ENCODE measurements around the gene YWHAQ. TPM values are rescaled to one million over a fixed set of nuclear protein-coding genes. Genes with fewer than 3 reads are reported as not detected.

The YWHAQ gene
- total RNA-seq, 1 donor from 2014 or later, result 533 TPM

GRCh38 chr2:9644021-9644420, 13.2 kb upstream of the YWHAQ start:
- Mint-ChIP-seq H3K9me3 (ENCODE audit: unreplicated experiment) (peaks cover 5% of the 10 kb centered on the region), H3K36me3 (ENCODE audit: unreplicated experiment) (no peaks in the 10 kb centered on the region), H3K4me3 (ENCODE audit: unreplicated experiment) (no peak overlapping the region), H3K27ac (ENCODE audit: unreplicated experiment) (no peak overlapping the region), H3K4me1 (ENCODE audit: low read depth, unreplicated experiment) (peaks cover 7% of the 10 kb centered on the region), H3K27me3 (ENCODE audit: unreplicated experiment) (peaks cover 6% of the 10 kb centered on the region)
- no peak for DNase-seq
- TF ChIP-seq CTCF (IDR thresholded peaks at IDR 0.05; ENCODE audit: partially characterized antibody, unreplicated experiment), result no peak

GRCh38 chr2:9641641-9642040, 10.8 kb upstream of the YWHAQ start:
- Mint-ChIP-seq H3K36me3 (ENCODE audit: unreplicated experiment) (no peaks in the 10 kb centered on the region), H3K4me3 (ENCODE audit: unreplicated experiment) (no peak overlapping the region), H3K27me3 (ENCODE audit: unreplicated experiment) (peaks cover 7% of the 10 kb centered on the region), H3K9me3 (ENCODE audit: unreplicated experiment) (peaks cover 5% of the 10 kb centered on the region), H3K4me1 (ENCODE audit: low read depth, unreplicated experiment) (peaks cover 2% of the 10 kb centered on the region), H3K27ac (ENCODE audit: unreplicated experiment) (no peak overlapping the region)
- DNase-seq, result no peak
- TF ChIP-seq CTCF (IDR thresholded peaks at IDR 0.05; ENCODE audit: partially characterized antibody, unreplicated experiment), result no peak

GRCh38 chr2:9640403-9641104, 9.8 kb upstream of the YWHAQ start:
- Mint-ChIP-seq H3K4me1 (ENCODE audit: low read depth, unreplicated experiment) (peaks cover 6% of the 10 kb centered on the region), H3K27ac (ENCODE audit: unreplicated experiment) (no peak overlapping the region), H3K4me3 (ENCODE audit: unreplicated experiment) (no peak overlapping the region), H3K36me3 (ENCODE audit: unreplicated experiment) (no peaks in the 10 kb centered on the region), H3K9me3 (ENCODE audit: unreplicated experiment) (peaks cover 8% of the 10 kb centered on the region), H3K27me3 (ENCODE audit: unreplicated experiment) (peaks cover 7% of the 10 kb centered on the region)
- no peak for TF ChIP-seq CTCF (IDR thresholded peaks at IDR 0.05; ENCODE audit: partially characterized antibody, unreplicated experiment)
- no peak for DNase-seq

GRCh38 chr2:9639740-9640343, 9.0 kb upstream of the YWHAQ start:
- Mint-ChIP-seq H3K27me3 (ENCODE audit: unreplicated experiment) (peaks cover 7% of the 10 kb centered on the region), H3K36me3 (ENCODE audit: unreplicated experiment) (no peaks in the 10 kb centered on the region), H3K9me3 (ENCODE audit: unreplicated experiment) (peaks cover 8% of the 10 kb centered on the region), H3K4me1 (ENCODE audit: low read depth, unreplicated experiment) (peaks cover 6% of the 10 kb centered on the region), H3K27ac (ENCODE audit: unreplicated experiment) (no peak overlapping the region), H3K4me3 (ENCODE audit: unreplicated experiment) (no peak overlapping the region)
- no peak for TF ChIP-seq CTCF (IDR thresholded peaks at IDR 0.05; ENCODE audit: partially characterized antibody, unreplicated experiment)
- DNase-seq, result no peak

- H3K27ac Mint-ChIP-seq (ENCODE audit: unreplicated experiment), result no peak overlapping the region
- DNase-seq, result no peak
- TF ChIP-seq CTCF (IDR thresholded peaks at IDR 0.05; ENCODE audit: partially characterized antibody, unreplicated experiment), result no peak
- peaks cover 7% of the 10 kb centered on the region for H3K27me3 Mint-ChIP-seq (ENCODE audit: unreplicated experiment)
- H3K4me3 Mint-ChIP-seq (ENCODE audit: unreplicated experiment), result no peak overlapping the region
- H3K36me3 Mint-ChIP-seq (ENCODE audit: unreplicated experiment), result no peaks in the 10 kb centered on the region
- peaks cover 6% of the 10 kb centered on the region for H3K4me1 Mint-ChIP-seq (ENCODE audit: low read depth, unreplicated experiment)
- H3K9me3 Mint-ChIP-seq (ENCODE audit: unreplicated experiment), result peaks cover 8% of the 10 kb centered on the region
These were observed 8.3 kb upstream of the YWHAQ start for GRCh38 chr2:9639000-9639602.
